GM19328 (cell line): ENCODE results near the gene LRRN3.
"Not testable (repeated sequence)": the region's sequence is repeated elsewhere in the genome, so short reads cannot be mapped to it uniquely, and the experiment has no call there.

Experiments used
- ATAC-seq: cut with Tn5 transposase; IDR thresholded peaks from one replicate; pipeline ENCODE4 v1.9.1; 2021; ENCODE audit warnings: mild to moderate bottlenecking, moderate library complexity; ENCODE audit not compliant: unreplicated experiment

LRRN3 gene

GRCh38 chr7:111090846-111091245 lies at the start of gene LRRN3:
LRRN3 (plus strand) TSS chr7:111091127; CDS start chr7:111122773, 31,646 bp downstream.
- ATAC-seq = no peak

GRCh38 chr7:111041577-111041976 lies 49.4 kb upstream of the LRRN3 start:
- ATAC-seq = no peak

- ATAC-seq = no peak
Observed at GRCh38 chr7:111042842-111043241, 48.1 kb upstream of the LRRN3 start.

GRCh38 chr7:111043561-111043960 lies 47.4 kb upstream of the LRRN3 start:
- ATAC-seq = no peak

- ATAC-seq = no peak
Observed at GRCh38 chr7:111045449-111045848, 45.5 kb upstream of the LRRN3 start.

GRCh38 chr7:111047595-111047994 lies 43.3 kb upstream of the LRRN3 start:
- no peak for ATAC-seq

- ATAC-seq = no peak
Observed at GRCh38 chr7:111049971-111050680, 40.8 kb upstream of the LRRN3 start.

GRCh38 chr7:111050875-111051416 lies 40.0 kb upstream of the LRRN3 start:
- no peak for ATAC-seq

- no peak for ATAC-seq
Observed at GRCh38 chr7:111051832-111052231, 39.1 kb upstream of the LRRN3 start.

GRCh38 chr7:111053035-111053434 lies 37.9 kb upstream of the LRRN3 start:
- ATAC-seq = no peak

- ATAC-seq = no peak
Observed at GRCh38 chr7:111056371-111056770, 34.6 kb upstream of the LRRN3 start.

- no peak for ATAC-seq
Observed at GRCh38 chr7:111057066-111057465, 33.9 kb upstream of the LRRN3 start.

GRCh38 chr7:111059833-111060232 lies 31.1 kb upstream of the LRRN3 start:
- ATAC-seq = no peak

- ATAC-seq = no peak
Observed at GRCh38 chr7:111063166-111063565, 27.8 kb upstream of the LRRN3 start.

GRCh38 chr7:111067251-111067650 lies 23.7 kb upstream of the LRRN3 start:
- no peak for ATAC-seq

- ATAC-seq = no peak
Observed at GRCh38 chr7:111067682-111068081, 23.2 kb upstream of the LRRN3 start.

GRCh38 chr7:111068618-111069017 lies 22.3 kb upstream of the LRRN3 start:
- no peak for ATAC-seq

- no peak for ATAC-seq
Observed at GRCh38 chr7:111071556-111071955, 19.4 kb upstream of the LRRN3 start.

- ATAC-seq = not testable (repeated sequence)
Observed at GRCh38 chr7:111072658-111073057, 18.3 kb upstream of the LRRN3 start.

- no peak for ATAC-seq
Observed at GRCh38 chr7:111074071-111074747, 16.7 kb upstream of the LRRN3 start.

GRCh38 chr7:111074748-111075146 lies 16.2 kb upstream of the LRRN3 start:
- no peak for ATAC-seq

- ATAC-seq = no peak
Observed at GRCh38 chr7:111075498-111075897, 15.4 kb upstream of the LRRN3 start.
